Choroid plexus epithelial cell (primary cell): ENCODE measurements around the gene ZSWIM1.
"Not testable (repeated sequence)": the region's sequence is repeated elsewhere in the genome, so short reads cannot be mapped to it uniquely, and the experiment has no call there.

ENCODE experiments used
- DNase-seq: peaks from one replicate; pipeline ENCODE4 v3.0.0-alpha.2; 2010; ENCODE audit warnings: low read depth
- H3K4me3 ChIP-seq: 2 replicates; pipeline ENCODE4 v1.5.1; 2011; ENCODE audit warnings: low read depth, mild to moderate bottlenecking, control low read depth, low read length, moderate library complexity
- CTCF ChIP-seq: conservative IDR thresholded peaks from 2 replicates; pipeline ENCODE4 v1.5.1; 2011; ENCODE audit warnings: low read depth, mild to moderate bottlenecking, control low read depth, inconsistent platforms, low read length, moderate library complexity

Gene ZSWIM1

GRCh38 chr20:45894797-45895196 lies 13.8 kb downstream of the ZSWIM1 start:
- H3K4me3 ChIP-seq, result no peak overlapping the region

GRCh38 chr20:45896641-45897161 lies 15.7 kb downstream of the ZSWIM1 start:
- DNase-seq, result no peak
- H3K4me3 ChIP-seq, result no peak overlapping the region
- TF ChIP-seq CTCF, result no peak

More at GRCh38 chr20:45894797-45895196, 13.8 kb downstream of the ZSWIM1 start:
- no peak for TF ChIP-seq CTCF
- DNase-seq, result no peak

- DNase-seq, result no peak
- no peak overlapping the region for H3K4me3 ChIP-seq
- no peak for TF ChIP-seq CTCF
Observed at GRCh38 chr20:45897289-45897688, 16.3 kb downstream of the ZSWIM1 start.

- H3K4me3 ChIP-seq, result no peak overlapping the region
- TF ChIP-seq CTCF, result no peak
- no peak for DNase-seq
Observed at GRCh38 chr20:45897692-45898091, 16.7 kb downstream of the ZSWIM1 start.

- no peak for DNase-seq
- no peak overlapping the region for H3K4me3 ChIP-seq
- no peak for TF ChIP-seq CTCF
Observed at GRCh38 chr20:45898285-45898684, 17.3 kb downstream of the ZSWIM1 start.

- H3K4me3 ChIP-seq, result no peak overlapping the region
- TF ChIP-seq CTCF, result no peak
- DNase-seq, result no peak
Observed at GRCh38 chr20:45899046-45899835, 18.2 kb downstream of the ZSWIM1 start.

- H3K4me3 ChIP-seq, DNase-seq: not testable (repeated sequence)
Observed at GRCh38 chr20:45901332-45901731, 20.3 kb downstream of the ZSWIM1 start.
